ENCODE data around the gene BRD3. TPM values are rescaled to one million over a fixed set of nuclear protein-coding genes. Genes with fewer than 3 reads are reported as not detected.
A peak's percentile ranks its signal among the peaks of the same experiment; 100 is the strongest.

The BRD3 gene
- total RNA-seq, 1 experiment from 2014 or later = 57.5 TPM

GRCh38 chr9:133994353-133995011 lies 73.3 kb downstream of the BRD3 start:
- Histone ChIP-seq H3K36me3 (ENCODE audit: control insufficient read depth, insufficient read depth, low read length) (no peaks in the 10 kb centered on the region; the same call in 1 of the 2 replicates), H3K9me3 (no peaks in the 10 kb centered on the region), H3K4me1 (peaks cover 23% of the 10 kb centered on the region), H3K4me3 (ENCODE audit: low read depth, low read length) (no peak overlapping the region), H3K27me3 (replicated peaks; ENCODE audit: control insufficient read depth, insufficient read depth, low read length) (no peaks in the 10 kb centered on the region)
- intact Hi-C loops (cut with micrococcal nuclease; ENCODE audit: unreplicated experiment) = loop anchor here (1.0 to 5.0 kb wide), 4 partner anchors 72 to 251 kb away; no protein-coding TSS in a partner anchor
- POLR2A ChIA-PET = interaction anchor here (0.6 kb wide), 1 partner anchor 30 kb away, joined by 4 read pairs; no protein-coding TSS in a partner anchor
- TF ChIP-seq, protein P1, sequence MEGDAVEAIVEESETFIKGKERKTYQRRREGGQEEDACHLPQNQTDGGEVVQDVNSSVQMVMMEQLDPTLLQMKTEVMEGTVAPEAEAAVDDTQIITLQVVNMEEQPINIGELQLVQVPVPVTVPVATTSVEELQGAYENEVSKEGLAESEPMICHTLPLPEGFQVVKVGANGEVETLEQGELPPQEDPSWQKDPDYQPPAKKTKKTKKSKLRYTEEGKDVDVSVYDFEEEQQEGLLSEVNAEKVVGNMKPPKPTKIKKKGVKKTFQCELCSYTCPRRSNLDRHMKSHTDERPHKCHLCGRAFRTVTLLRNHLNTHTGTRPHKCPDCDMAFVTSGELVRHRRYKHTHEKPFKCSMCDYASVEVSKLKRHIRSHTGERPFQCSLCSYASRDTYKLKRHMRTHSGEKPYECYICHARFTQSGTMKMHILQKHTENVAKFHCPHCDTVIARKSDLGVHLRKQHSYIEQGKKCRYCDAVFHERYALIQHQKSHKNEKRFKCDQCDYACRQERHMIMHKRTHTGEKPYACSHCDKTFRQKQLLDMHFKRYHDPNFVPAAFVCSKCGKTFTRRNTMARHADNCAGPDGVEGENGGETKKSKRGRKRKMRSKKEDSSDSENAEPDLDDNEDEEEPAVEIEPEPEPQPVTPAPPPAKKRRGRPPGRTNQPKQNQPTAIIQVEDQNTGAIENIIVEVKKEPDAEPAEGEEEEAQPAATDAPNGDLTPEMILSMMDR (IDR thresholded peaks at IDR 0.05; ENCODE audit: insufficient read depth in 1 of 2, low read depth in 1 of 2, low read length in 1 of 2, severe bottlenecking in 1 of 2, unreplicated experiment in 1 of 2) = peak; percentile 96 to 97
- H3K9me3 Mint-ChIP-seq (ENCODE audit: unreplicated experiment) = no peaks in the 10 kb centered on the region
- DNase-seq = peak; percentile 80 to 91
- H3K36me3 Mint-ChIP-seq (ENCODE audit: insufficient read depth, unreplicated experiment) = peaks cover 11% of the 10 kb centered on the region
- BruUV-seq (replicated peaks) = no TSS peak
- H3K4me3 Mint-ChIP-seq (ENCODE audit: unreplicated experiment) = peak overlapping the region; percentile 52
- no peaks in the 10 kb centered on the region for H3K27me3 Mint-ChIP-seq (ENCODE audit: insufficient read depth, unreplicated experiment)
- CTCF ChIA-PET = interaction anchor here (1.2 to 4.3 kb wide), 5 partner anchors 12 to 255 kb away, joined by 3 to 31 read pairs (median 6); partner anchors contain the start of gene BRD3OS
- H3K27ac Mint-ChIP-seq (ENCODE audit: unreplicated experiment) = no peak overlapping the region
- no peaks in the 10 kb centered on the region for H3K4me1 Mint-ChIP-seq (ENCODE audit: low read depth, unreplicated experiment)

DNA sequence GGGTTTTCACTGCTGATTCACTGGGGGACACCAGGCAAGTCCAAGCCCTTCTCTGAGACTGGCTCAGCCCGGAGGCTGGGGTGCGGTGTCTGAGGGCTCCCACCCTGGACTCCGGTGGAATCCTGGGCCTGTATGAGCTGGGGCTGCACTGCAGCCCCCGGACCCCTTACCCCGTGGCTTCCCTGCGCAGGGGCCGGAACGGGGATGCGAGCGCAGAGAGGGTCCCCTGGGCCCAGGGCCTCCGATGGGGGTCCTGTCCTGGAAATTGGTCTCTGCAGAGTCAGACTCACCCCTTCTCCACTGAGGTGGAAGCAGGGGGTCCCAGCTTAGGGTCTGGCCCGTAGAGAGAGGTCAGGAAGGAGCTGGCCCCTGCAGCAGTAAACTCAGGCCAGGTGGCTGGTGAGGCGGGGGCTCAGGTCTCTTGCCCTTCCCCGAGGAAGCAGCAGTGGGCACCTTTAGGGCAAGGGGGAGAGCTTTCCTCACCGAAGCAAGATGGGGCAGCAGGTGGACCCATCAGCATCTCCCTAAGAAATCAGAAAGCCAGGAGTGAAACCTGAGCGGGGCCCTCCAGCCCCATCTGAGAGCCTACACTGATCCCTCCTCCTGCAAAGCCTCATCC lies 74.1 kb downstream of the BRD3 start:
- Mint-ChIP-seq H3K9me3 (ENCODE audit: unreplicated experiment) (no peaks in the 10 kb centered on the region), H3K4me1 (ENCODE audit: low read depth, unreplicated experiment) (no peaks in the 10 kb centered on the region), H3K27me3 (ENCODE audit: insufficient read depth, unreplicated experiment) (no peaks in the 10 kb centered on the region), H3K4me3 (ENCODE audit: unreplicated experiment) (peak overlapping the region; percentile 95), H3K36me3 (ENCODE audit: insufficient read depth, unreplicated experiment) (peaks cover 11% of the 10 kb centered on the region), H3K27ac (ENCODE audit: unreplicated experiment) (no peak overlapping the region)
- DNase-seq = peak in 1 of 2 experiments; percentile 30
- BruUV-seq (replicated peaks) = TSS peak; percentile 5
- TF ChIP-seq, protein P1 (IDR thresholded peaks at IDR 0.05; ENCODE audit: insufficient read depth in 1 of 2, low read depth in 1 of 2, low read length in 1 of 2, severe bottlenecking in 1 of 2, unreplicated experiment in 1 of 2) = no peak
- no peaks in the 10 kb centered on the region for H3K27me3 ChIP-seq (replicated peaks; ENCODE audit: control insufficient read depth, insufficient read depth, low read length)
- no peaks in the 10 kb centered on the region; the same call in 1 of the 2 replicates for H3K36me3 ChIP-seq (ENCODE audit: control insufficient read depth, insufficient read depth, low read length)
- H3K4me1 ChIP-seq = peaks cover 23% of the 10 kb centered on the region
- no peaks in the 10 kb centered on the region for H3K9me3 ChIP-seq
- ChIA-PET CTCF (interaction anchor here (0.8 to 4.3 kb wide), 7 partner anchors 12 to 254 kb away, joined by 3 to 31 read pairs (median 4); no protein-coding TSS in a partner anchor), POLR2A (interaction anchor here (0.6 kb wide), 1 partner anchor 31 kb away, joined by 4 read pairs; no protein-coding TSS in a partner anchor)
- H3K4me3 ChIP-seq (ENCODE audit: low read depth, low read length) = peak overlapping the region; percentile 75
- intact Hi-C loops (cut with micrococcal nuclease; ENCODE audit: unreplicated experiment) = loop anchor here (1.0 to 5.0 kb wide), 4 partner anchors 71 to 250 kb away; no protein-coding TSS in a partner anchor
